Measurements from ENCODE around the gene YIPF6.
"Not testable (repeated sequence)": the region's sequence is repeated elsewhere in the genome, so short reads cannot be mapped to it uniquely, and the experiment has no call there.

The YIPF6 gene

DNA sequence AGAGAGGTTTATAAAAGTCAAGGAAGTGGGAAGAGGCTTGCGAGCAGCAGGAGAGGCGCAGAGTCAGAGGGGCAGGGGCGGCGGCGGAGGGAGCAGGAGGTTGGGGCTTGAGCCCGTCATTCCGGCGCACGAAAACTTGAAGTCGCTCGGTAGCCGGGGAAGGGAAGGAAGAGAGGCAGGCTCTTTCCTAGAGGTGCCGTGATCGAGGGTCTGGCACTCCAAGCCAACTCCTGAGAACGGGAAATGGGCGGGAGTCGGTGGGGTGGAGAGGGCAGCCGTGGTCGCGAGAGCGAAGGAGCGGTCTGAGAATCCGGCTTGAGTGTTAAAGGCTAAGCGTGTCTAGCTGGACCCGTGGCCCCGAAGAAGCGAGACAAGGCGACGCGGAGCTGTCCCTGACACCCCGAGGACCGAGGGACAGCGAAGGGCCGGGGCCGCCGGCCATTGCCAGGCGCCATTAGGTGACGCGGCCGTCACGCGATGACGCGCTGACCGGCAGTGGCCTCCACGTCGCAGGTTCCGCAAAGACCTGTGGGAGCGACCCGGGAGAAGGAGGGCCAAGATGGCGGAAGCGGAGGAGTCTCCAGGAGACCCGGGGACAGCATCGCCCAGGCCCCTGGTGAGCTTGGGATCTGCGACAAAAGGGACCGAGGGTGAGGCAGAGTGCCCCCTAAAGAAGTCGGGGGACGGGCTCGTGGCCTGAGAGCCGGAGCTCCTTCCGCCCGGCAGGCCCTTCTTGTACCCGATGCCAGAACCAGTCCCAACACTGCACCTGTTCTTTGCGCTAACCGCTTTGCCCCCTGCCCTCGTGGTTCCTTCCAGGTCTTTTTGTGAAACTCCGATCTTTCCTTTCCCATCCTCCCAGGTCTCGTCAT lies at the start of gene YIPF6:
Gene YIPF6 (plus strand): TSS at position 544 of the 872 bp plus-strand sequence. CDS start 16 bp downstream, at position 560.
- DNase-seq = peak; percentile 86

GRCh38 chrX:68451720-68452119 lies 47.1 kb upstream of the YIPF6 start:
- no peak for DNase-seq

DNA sequence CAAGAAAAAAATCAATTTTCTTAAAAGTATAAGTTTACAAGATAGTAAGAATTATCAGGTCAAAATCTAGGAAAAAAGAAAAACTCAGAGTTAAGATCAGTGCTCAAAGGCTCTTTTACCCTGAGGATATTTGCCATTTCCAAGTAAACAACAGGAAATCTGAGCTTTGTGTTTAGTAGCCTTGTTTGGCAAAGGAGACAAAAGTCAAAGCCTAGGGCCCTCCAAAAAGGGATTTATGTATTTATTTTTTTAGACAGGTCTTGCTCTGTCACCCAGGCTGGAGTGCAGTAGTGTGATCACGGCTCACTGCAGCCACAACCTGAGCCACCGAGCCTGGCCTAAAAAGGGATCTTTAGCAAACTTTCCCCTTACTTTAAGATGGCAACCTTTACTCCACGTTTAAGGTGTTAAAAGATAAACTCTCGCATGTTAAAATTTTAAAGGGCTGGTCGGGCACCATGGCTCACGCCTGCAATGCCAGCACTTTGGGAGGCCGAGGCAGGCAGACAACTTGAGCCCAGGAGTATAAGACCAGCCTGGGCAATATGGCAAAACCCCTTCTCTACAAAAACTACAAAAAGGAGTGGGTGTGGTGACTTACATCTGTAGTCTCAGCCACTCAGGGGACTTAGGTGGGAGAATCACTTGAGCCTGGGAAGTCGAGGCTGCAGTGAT lies 44.2 kb upstream of the YIPF6 start:
- no peak for DNase-seq

- no peak for DNase-seq
Measured at GRCh38 chrX:68455151-68455510, 43.7 kb upstream of the YIPF6 start.

GRCh38 chrX:68461093-68461492 lies 37.8 kb upstream of the YIPF6 start:
- DNase-seq = no peak

GRCh38 chrX:68461576-68461975 lies 37.3 kb upstream of the YIPF6 start:
- no peak for DNase-seq

DNA sequence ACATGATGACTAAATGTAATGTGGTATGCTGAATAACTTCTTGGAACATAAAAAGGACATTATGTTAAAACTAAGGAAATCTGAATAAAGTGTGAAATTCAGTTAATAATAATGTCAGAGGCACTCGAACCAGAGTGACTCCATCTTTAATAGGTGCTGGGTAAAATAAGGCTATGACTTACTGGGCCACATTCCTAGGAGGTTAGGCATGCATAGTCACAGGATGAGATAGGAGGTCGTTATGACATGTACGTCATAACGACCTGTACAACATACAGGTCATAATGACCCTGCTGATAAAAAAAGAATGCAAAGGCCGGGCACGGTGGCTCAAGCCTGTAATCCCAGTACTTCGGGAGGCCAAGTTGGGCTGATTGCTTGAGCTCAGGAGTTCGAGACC lies 36.7 kb upstream of the YIPF6 start:
- no peak for DNase-seq

- no peak for DNase-seq
Measured at GRCh38 chrX:68462653-68463052, 36.2 kb upstream of the YIPF6 start.

DNA sequence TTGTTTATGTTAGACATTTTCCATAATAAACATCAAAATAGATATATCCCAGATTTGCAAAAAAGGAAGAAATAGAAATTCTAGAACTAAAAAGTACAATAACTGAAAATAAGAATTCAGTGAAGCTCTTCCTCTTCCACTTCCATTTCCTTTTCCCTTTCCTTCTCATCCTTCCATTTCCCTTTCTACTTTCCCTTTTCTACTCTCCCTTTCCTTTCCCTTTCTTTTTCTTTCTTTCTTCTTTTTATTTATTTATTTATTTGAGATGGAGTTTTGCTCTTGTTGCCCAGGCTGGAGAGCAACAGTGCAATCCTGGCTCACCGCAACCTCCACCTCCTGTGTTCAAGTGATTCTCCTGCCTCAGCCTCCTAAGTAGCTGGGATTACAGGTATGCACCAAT lies 35.0 kb upstream of the YIPF6 start:
- no peak for DNase-seq

DNA sequence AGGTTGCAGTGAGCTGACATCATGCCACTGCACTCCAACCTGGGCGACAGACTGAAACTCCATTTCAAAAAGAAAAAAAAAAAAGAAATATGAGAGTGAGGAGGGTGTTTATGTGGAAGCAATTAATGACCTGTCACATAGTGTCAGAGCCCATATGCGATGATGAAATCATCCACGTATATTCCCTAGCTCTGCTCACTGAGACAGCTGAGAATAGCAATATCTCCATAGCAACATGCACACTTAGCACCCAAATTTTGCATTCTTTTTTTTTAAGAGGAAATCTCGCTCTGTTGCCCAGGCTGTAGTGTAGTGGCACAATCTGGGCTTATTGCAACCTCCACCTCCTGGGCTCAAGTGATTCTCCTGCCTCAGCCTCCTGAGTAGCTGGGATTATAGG lies 34.1 kb upstream of the YIPF6 start:
- no peak for DNase-seq

DNA sequence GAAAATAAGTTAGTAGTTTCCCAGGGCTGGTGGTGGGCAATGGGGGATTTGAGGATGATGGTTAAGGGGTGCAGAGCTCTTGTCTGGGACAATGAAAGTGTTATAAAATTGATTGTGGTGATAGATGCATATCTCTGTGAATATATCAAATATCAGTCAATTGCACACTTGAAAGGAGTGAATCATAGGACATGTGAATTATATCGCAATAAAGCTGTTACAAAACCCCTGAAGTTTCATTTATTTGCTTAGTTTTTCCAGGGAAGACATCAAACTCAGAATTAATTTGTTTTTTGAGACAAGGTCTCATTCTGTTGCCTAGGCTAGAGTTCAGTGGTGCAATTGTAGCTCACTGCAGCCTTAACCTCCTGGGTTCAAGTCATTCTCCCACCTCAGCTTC lies 17.9 kb upstream of the YIPF6 start:
- no peak for DNase-seq

DNA sequence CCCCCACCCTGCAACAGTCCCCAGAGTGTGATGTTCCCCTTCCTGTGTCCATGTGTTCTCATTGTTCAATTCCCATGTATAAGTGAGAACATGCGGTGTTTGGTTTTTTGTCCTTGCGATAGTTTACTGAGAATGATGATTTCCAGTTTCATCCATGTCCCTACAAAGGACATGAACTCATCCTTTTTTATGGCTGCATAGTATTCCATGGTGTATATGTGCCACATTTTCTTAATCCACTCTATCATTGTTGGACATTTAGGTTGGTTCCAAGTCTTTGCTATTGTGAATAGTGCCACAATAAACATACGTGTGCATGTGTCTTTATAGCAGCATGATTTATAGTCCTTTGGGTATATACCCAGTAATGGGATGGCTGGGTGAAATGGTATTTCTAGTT lies 12.7 kb upstream of the YIPF6 start:
- DNase-seq = not testable (repeated sequence)

DNA sequence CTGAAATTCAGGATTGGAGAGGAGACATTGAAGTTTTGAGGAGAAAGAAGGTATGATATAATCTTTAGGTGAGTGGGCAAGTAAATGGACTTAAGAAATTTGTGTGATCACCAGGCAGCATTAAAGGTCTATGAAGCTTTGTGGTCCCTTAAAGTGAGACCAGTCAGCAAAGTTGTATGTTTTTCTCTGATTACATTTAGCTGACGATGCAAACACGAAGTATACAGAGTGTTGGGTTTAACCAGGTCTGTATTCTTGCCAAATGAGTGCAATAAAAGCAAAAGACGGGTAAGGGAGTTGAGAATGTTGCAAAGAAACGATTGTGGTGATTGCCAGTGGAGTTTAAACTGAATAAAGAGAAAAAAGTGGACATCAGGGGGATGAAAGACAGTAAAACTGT lies 11.6 kb upstream of the YIPF6 start:
- DNase-seq = no peak

- DNase-seq = no peak
Measured at GRCh38 chrX:68487924-68488323, 10.9 kb upstream of the YIPF6 start.

DNA sequence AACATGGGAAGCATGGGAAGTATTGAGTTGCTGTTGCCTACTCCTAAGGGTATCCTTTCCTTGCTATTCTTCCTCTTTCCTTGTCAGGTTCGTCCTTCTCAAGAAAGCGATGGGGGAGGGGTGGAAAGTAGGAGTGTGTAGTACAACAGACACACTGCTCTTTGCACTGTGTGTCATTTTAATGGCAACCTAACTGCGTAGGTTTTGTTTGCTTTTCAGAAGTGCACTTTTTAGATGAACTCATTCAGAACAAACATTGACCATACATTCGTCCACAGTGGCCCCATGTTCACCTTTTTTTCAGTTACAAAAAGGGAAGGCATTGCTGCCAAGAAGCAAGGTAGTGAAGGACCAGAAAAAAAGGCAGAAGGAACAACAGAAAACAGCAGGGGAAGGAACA lies 10.2 kb upstream of the YIPF6 start:
- no peak for DNase-seq

GRCh38 chrX:68490644-68491043 lies 8.2 kb upstream of the YIPF6 start:
- DNase-seq = no peak

DNA sequence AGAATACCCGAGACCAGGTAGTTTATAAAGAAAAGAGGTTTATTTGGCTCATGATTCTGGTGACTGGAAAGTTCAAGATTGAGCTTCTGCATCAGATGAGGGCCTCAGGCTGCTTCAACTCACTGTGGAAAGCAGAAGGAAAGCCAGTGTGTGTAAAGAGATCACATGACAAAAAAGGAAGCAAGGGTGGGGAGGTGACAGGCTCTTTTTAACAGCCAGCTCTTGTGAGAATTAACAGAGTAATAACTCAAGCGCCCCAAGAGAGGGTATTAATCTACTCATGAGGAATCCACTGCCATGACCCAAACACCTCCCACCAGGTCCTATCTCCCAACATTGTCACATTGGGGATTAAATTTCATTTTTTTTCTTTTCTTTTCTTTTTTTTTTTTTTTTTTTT lies 6.3 kb upstream of the YIPF6 start:
- no peak for DNase-seq

- not testable (repeated sequence) for DNase-seq
Measured at GRCh38 chrX:68493776-68494175, 5.1 kb upstream of the YIPF6 start.

DNA sequence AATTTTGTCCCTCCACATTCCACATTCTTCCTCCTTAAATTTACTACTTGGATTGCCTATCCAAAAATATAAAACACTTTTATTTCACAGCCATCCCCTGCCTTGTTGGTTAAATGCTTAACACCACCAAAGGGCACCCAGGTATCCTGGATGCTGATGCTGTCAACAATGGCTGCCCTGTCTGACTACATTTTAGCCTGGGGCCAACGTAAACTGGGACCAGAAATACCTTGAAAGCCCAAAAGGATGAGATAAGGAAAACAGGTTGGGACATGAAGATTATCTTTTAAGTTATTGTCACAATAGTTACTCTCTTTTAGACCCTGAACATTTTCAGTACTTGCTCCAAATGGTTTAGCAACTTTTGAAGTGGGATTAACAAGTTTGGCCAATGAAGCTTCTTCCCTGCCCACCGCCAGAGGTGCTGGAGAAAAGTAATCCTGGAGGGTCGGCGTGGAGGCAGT lies 775 bp upstream of the YIPF6 start:
- DNase-seq = no peak

DNA sequence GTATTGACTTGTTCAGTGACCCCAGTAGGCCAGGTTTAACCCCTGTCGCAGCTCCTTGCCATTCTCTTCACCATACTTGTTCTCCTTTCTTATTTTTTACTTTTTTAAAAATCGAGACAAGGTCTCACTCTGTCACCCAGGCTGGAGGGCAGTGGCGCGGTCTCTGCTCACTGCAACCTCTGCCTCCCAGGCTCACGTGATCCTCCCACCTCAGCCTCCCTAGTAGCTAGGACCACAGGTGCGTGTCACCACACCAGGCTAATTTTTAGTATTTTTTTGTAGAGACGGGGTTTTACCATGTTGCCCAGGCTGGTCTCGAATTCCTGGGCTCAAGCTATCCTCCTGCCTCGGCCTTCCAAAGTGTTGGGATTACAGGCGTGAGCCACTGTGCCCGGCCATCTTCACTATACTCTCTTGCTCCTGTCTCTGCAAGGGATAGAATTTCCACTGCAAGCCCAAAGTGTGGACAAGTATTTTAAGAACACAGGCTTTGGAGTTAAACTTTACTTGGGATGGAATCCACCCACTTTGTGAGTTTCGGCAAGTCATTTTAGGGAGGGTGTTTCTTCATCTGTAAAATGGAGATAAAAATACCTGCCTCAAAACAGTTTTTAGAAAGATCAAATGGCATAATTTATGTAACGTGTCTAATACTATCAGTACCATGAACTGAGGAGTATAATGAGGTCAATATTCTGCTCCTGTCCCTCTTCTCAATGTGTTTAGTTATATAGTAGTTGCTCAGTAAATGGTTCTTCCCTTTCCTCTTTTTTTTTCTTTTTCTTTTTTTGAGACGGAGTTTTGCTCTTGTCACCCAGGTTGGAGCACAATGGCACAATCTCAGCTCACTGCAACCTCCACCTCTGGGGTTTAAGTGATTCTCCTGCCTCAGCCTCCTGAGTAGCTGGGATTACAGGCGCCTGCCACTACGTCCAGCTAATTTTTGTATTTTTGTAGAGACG lies 973 bp downstream of the YIPF6 start:
- DNase-seq = no peak

DNA sequence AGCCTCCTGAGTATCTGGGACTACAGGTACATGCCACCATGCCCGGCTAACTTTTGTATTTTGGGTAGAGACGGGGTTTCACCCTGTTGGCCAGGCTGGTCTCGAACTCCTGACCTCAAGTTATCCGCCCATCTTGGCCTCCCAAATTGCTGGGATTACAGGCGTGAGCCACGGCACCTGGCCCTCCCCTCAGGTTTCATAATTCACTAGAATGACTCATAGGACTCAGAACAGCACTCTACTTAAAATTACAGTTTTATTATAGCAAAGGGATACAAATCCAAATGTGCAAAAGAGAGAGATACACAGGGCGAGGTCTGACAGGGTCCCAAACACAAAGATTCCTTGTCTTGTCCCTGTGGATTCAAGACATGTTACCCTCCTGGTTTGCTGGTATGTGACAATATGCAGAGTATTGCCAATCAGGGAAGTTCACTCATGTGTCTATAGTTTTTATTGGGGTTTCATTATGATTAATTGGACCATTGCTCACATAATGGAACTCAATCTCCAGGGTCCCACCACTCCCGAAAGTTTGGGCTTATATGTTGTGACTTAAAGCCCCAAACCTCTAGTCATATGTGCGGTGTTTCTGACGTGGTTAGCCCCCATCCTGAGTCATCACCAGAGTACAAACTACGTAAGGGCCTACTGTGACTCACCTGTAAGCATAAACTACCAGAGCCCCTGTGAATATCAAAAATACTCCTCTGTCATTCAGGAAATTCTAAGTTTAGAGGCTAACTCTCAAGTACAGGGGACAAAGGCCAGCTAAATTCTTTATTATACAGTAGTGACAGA lies 5.2 kb downstream of the YIPF6 start:
- no peak for DNase-seq

- no peak for DNase-seq
Measured at GRCh38 chrX:68506649-68507048, 7.8 kb downstream of the YIPF6 start.
